Activated T-cell treated with anti-CD3 and anti-CD28 coated beads, Interleukin-2, amount 50 U/mL, for 4 hours (primary cell): ENCODE results near the gene CENPP. TPM values are rescaled to one million over a fixed set of nuclear protein-coding genes. Genes with fewer than 3 reads are reported as not detected.

ENCODE experiments used
- ATAC-seq, 2 donors: fragments of 200-7000 bp; cut with Tn5 transposase; one replicate each; pipeline ENCODE4 v1.10.0; 2021
- DNase-seq: peaks from one replicate; pipeline ENCODE4 v3.0.0-alpha.2; 2020
- H3K27me3 Mint-ChIP-seq: one replicate; pipeline ENCODE4 v1.8.0; 2021; ENCODE audit warnings: low read depth, mixed read lengths
- H3K36me3 Mint-ChIP-seq: one replicate; pipeline ENCODE4 v1.8.0; 2022; ENCODE audit warnings: mixed read lengths; ENCODE audit not compliant: insufficient read depth
- H3K4me1 Mint-ChIP-seq: one replicate; pipeline ENCODE4 v1.8.0; 2021; ENCODE audit warnings: low read depth, mixed read lengths
- H3K4me3 Mint-ChIP-seq: one replicate; pipeline ENCODE4 v1.8.0; 2021; ENCODE audit warnings: mild to moderate bottlenecking, moderate library complexity, mixed read lengths
- H3K9me3 Mint-ChIP-seq: one replicate; pipeline ENCODE4 v1.8.0; 2021; ENCODE audit warnings: mixed read lengths
- total RNA-seq, 3 donors: library from RNA; stranded (reverse); gene quantifications; one replicate each; pipeline ENCODE4 v1.2.1, GENCODE V29; 2021

The CENPP gene
- total RNA-seq, 3 donors from 2014 or later: 13.7 to 17.7 (median 15.6) TPM

- Mint-ChIP-seq H3K4me3 (no peak overlapping the region), H3K9me3 (peaks cover 8% of the 10 kb centered on the region), H3K4me1 (no peaks in the 10 kb centered on the region), H3K36me3 (peaks cover 53% of the 10 kb centered on the region), H3K27me3 (no peaks in the 10 kb centered on the region)
- no peak for DNase-seq
- ATAC-seq: no peak
Measured at GRCh38 chr9:92648474-92648971, 322.8 kb downstream of the CENPP start.

- peaks cover 51% of the 10 kb centered on the region for H3K36me3 Mint-ChIP-seq
- H3K4me1 Mint-ChIP-seq: no peaks in the 10 kb centered on the region
- H3K4me3 Mint-ChIP-seq: no peak overlapping the region
- no peaks in the 10 kb centered on the region for H3K27me3 Mint-ChIP-seq
- H3K9me3 Mint-ChIP-seq: peaks cover 8% of the 10 kb centered on the region
- ATAC-seq (no peak), DNase-seq (no peak)
Measured at GRCh38 chr9:92649007-92649406, 323.3 kb downstream of the CENPP start.

- ATAC-seq: no peak
- peaks cover 40% of the 10 kb centered on the region for H3K36me3 Mint-ChIP-seq
Measured at GRCh38 chr9:92650296-92650695, 324.5 kb downstream of the CENPP start.

GRCh38 chr9:92650839-92651621, 325.3 kb downstream of the CENPP start:
- ATAC-seq: no peak
- H3K27me3 Mint-ChIP-seq: no peaks in the 10 kb centered on the region
- no peaks in the 10 kb centered on the region for H3K4me1 Mint-ChIP-seq
- peaks cover 36% of the 10 kb centered on the region for H3K36me3 Mint-ChIP-seq
- H3K4me3 Mint-ChIP-seq: no peak overlapping the region
- H3K9me3 Mint-ChIP-seq: peaks cover 3% of the 10 kb centered on the region
- DNase-seq: no peak

More at GRCh38 chr9:92650296-92650695, 324.5 kb downstream of the CENPP start:
- DNase-seq: no peak
- no peaks in the 10 kb centered on the region for H3K27me3 Mint-ChIP-seq
- no peak overlapping the region for H3K4me3 Mint-ChIP-seq
- H3K9me3 Mint-ChIP-seq: peaks cover 8% of the 10 kb centered on the region
- no peaks in the 10 kb centered on the region for H3K4me1 Mint-ChIP-seq

- H3K27me3 Mint-ChIP-seq: no peaks in the 10 kb centered on the region
- no peaks in the 10 kb centered on the region for H3K4me1 Mint-ChIP-seq
- H3K9me3 Mint-ChIP-seq: no peaks in the 10 kb centered on the region
- H3K36me3 Mint-ChIP-seq: peaks cover 32% of the 10 kb centered on the region
- no peak overlapping the region for H3K4me3 Mint-ChIP-seq
- no peak for DNase-seq
- no peak for ATAC-seq
Measured at GRCh38 chr9:92652461-92652860, 326.7 kb downstream of the CENPP start.

GRCh38 chr9:92654481-92655301, 328.9 kb downstream of the CENPP start:
- H3K4me3 Mint-ChIP-seq: no peak overlapping the region
- no peaks in the 10 kb centered on the region for H3K4me1 Mint-ChIP-seq
- H3K36me3 Mint-ChIP-seq: peaks cover 21% of the 10 kb centered on the region
- DNase-seq (no peak), ATAC-seq (no peak)
- no peaks in the 10 kb centered on the region for H3K27me3 Mint-ChIP-seq
- no peaks in the 10 kb centered on the region for H3K9me3 Mint-ChIP-seq

GRCh38 chr9:92655366-92655765, 329.6 kb downstream of the CENPP start:
- ATAC-seq: no peak
- DNase-seq: no peak
- Mint-ChIP-seq H3K4me1 (no peaks in the 10 kb centered on the region), H3K9me3 (no peaks in the 10 kb centered on the region), H3K36me3 (peaks cover 19% of the 10 kb centered on the region), H3K4me3 (no peak overlapping the region), H3K27me3 (no peaks in the 10 kb centered on the region)

- no peaks in the 10 kb centered on the region for H3K27me3 Mint-ChIP-seq
- DNase-seq (no peak), ATAC-seq (no peak)
- H3K4me1 Mint-ChIP-seq: no peaks in the 10 kb centered on the region
- H3K36me3 Mint-ChIP-seq: peaks cover 14% of the 10 kb centered on the region
- no peaks in the 10 kb centered on the region for H3K9me3 Mint-ChIP-seq
- H3K4me3 Mint-ChIP-seq: no peak overlapping the region
Measured at GRCh38 chr9:92655896-92656536, 330.3 kb downstream of the CENPP start.

- Mint-ChIP-seq H3K4me1 (peaks cover 3% of the 10 kb centered on the region), H3K9me3 (no peaks in the 10 kb centered on the region), H3K4me3 (no peak overlapping the region), H3K36me3 (peaks cover 13% of the 10 kb centered on the region), H3K27me3 (no peaks in the 10 kb centered on the region)
- ATAC-seq (no peak), DNase-seq (no peak)
Measured at GRCh38 chr9:92656537-92656925, 330.8 kb downstream of the CENPP start.

GRCh38 chr9:92657296-92658094, 331.7 kb downstream of the CENPP start:
- H3K36me3 Mint-ChIP-seq: peaks cover 13% of the 10 kb centered on the region
- no peaks in the 10 kb centered on the region for H3K9me3 Mint-ChIP-seq
- H3K4me1 Mint-ChIP-seq: peaks cover 6% of the 10 kb centered on the region
- no peaks in the 10 kb centered on the region for H3K27me3 Mint-ChIP-seq
- H3K4me3 Mint-ChIP-seq: no peak overlapping the region
- no peak for ATAC-seq
- DNase-seq: no peak

- Mint-ChIP-seq H3K4me1 (peaks cover 6% of the 10 kb centered on the region), H3K27me3 (no peaks in the 10 kb centered on the region), H3K9me3 (no peaks in the 10 kb centered on the region), H3K36me3 (peaks cover 13% of the 10 kb centered on the region), H3K4me3 (no peak overlapping the region)
- no peak for DNase-seq
- ATAC-seq: no peak
Measured at GRCh38 chr9:92658176-92658575, 332.4 kb downstream of the CENPP start.

- H3K36me3 Mint-ChIP-seq: peaks cover 13% of the 10 kb centered on the region
- no peak overlapping the region for H3K4me3 Mint-ChIP-seq
- DNase-seq (no peak), ATAC-seq (no peak)
- H3K9me3 Mint-ChIP-seq: no peaks in the 10 kb centered on the region
- H3K4me1 Mint-ChIP-seq: peaks cover 10% of the 10 kb centered on the region
- H3K27me3 Mint-ChIP-seq: no peaks in the 10 kb centered on the region
Measured at GRCh38 chr9:92658611-92659010, 332.9 kb downstream of the CENPP start.

- H3K4me1 Mint-ChIP-seq: peaks cover 17% of the 10 kb centered on the region
- peaks cover 13% of the 10 kb centered on the region for H3K36me3 Mint-ChIP-seq
- no peak for ATAC-seq
- no peak overlapping the region for H3K4me3 Mint-ChIP-seq
- H3K27me3 Mint-ChIP-seq: no peaks in the 10 kb centered on the region
- H3K9me3 Mint-ChIP-seq: no peaks in the 10 kb centered on the region
- no peak for DNase-seq
Measured at GRCh38 chr9:92659601-92660000, 333.8 kb downstream of the CENPP start.

GRCh38 chr9:92660266-92660665, 334.5 kb downstream of the CENPP start:
- H3K4me3 Mint-ChIP-seq: no peak overlapping the region
- peaks cover 10% of the 10 kb centered on the region for H3K36me3 Mint-ChIP-seq
- ATAC-seq: no peak
- no peaks in the 10 kb centered on the region for H3K9me3 Mint-ChIP-seq
- peaks cover 23% of the 10 kb centered on the region for H3K4me1 Mint-ChIP-seq
- no peak for DNase-seq
- H3K27me3 Mint-ChIP-seq: no peaks in the 10 kb centered on the region
